ENCODE results near the gene PTPN14. TPM values are rescaled to one million over a fixed set of nuclear protein-coding genes. Genes with fewer than 3 reads are reported as not detected.

PTPN14 gene
- polyA plus RNA-seq, 12 donors = 16.3 to 73.5 (median 19.3) TPM

GRCh38 chr1:214314178-214314843 lies 237.1 kb downstream of the PTPN14 start:
- DNase-seq = no peak

GRCh38 chr1:214312530-214313051 lies 238.8 kb downstream of the PTPN14 start:
- no peak for DNase-seq

- no peak for DNase-seq
Observed at GRCh38 chr1:214310777-214311690, 240.4 kb downstream of the PTPN14 start.

- no peak for DNase-seq
Observed at GRCh38 chr1:214310010-214310409, 241.4 kb downstream of the PTPN14 start.

- no peak for DNase-seq
Observed at GRCh38 chr1:214306269-214306668, 245.1 kb downstream of the PTPN14 start.

- DNase-seq = no peak
Observed at GRCh38 chr1:214305164-214305751, 246.1 kb downstream of the PTPN14 start.

- no peak for DNase-seq
Observed at GRCh38 chr1:214303141-214303930, 248.1 kb downstream of the PTPN14 start.

GRCh38 chr1:214301526-214301925 lies 249.9 kb downstream of the PTPN14 start:
- DNase-seq = no peak

GRCh38 chr1:214300149-214300780 lies 251.1 kb downstream of the PTPN14 start:
- DNase-seq = no peak

Other genes with a start within 250 kb of the PTPN14 start
- gene CENPF, start 51.6 kb upstream of the PTPN14 start, polyA plus RNA-seq (ENCODE audit: insufficient read length in 12 of 12) = 10 to 100 TPM in 11 of 12 donors, not detected in 1; 20.4 to 72.5 (median 40.3) TPM

Measured in muscle of arm (tissue), 12 donors.